SK-N-SH (cell line): ENCODE results near the gene TPSB2. TPM values are rescaled to one million over a fixed set of nuclear protein-coding genes. Genes with fewer than 3 reads are reported as not detected.

Experiments used
- CTCF ChIA-PET: fragments of 300-600, 350-600 bp; formaldehyde crosslinking; extraction: SDS; loops from one replicate; lab custom pipeline; 2021; lab: Yijun Ruan, JAX
- POLR2A ChIA-PET: fragments of 350-600 bp; sonication (Branson Sonifier 250); formaldehyde crosslinking; extraction: SDS; loops from one replicate; lab custom pipeline; 2020; ENCODE audit warnings: antibody characterized with exemption, inconsistent platforms; lab: Yijun Ruan, JAX
- DNase-seq: peaks from one replicate; pipeline ENCODE4 v3.0.0; 2012
- H2AFZ ChIP-seq: fragments of 200-600 bp; sonication (generic); 2 replicates; pipeline ENCODE4 v1.8.1; 2016; ENCODE audit warnings: antibody characterized with exemption, mild to moderate bottlenecking, low read depth
- H3F3A ChIP-seq: fragments of 200-600 bp; sonication (generic); replicated peaks from 2 replicates; pipeline ENCODE3; 2016; ENCODE audit warnings: antibody characterized with exemption, mild to moderate bottlenecking; ENCODE audit not compliant: insufficient read depth
- H3K27ac ChIP-seq, 2 experiments: fragments of 200-500 bp in 1 of 2; fragments of 200-600 bp in 1 of 2; sonication (Bioruptor generic) in 1 of 2; sonication (generic), shearing (Covaris generic) in 1 of 2; 2 replicates each; pipeline versions ENCODE4 v1.5.1 to v1.6.1; 2014 to 2016; ENCODE audit warnings: low read depth in 2 of 2, inconsistent platforms in 1 of 2, low read length in 1 of 2, mild to moderate bottlenecking in 1 of 2, mixed read lengths in 1 of 2
- H3K27me3 ChIP-seq: fragments of 200-600 bp; sonication (generic), shearing (Covaris generic); 2 replicates; pipeline ENCODE4 v1.6.1; 2016; ENCODE audit warnings: mixed run types; ENCODE audit not compliant: insufficient read depth
- H3K36me3 ChIP-seq, 2 experiments: fragments of 200-500 bp in 1 of 2; fragments of 200-600 bp in 1 of 2; sonication (Bioruptor generic) in 1 of 2; sonication (generic) in 1 of 2; replicated peaks in 1 of 2; 2 replicates each; pipeline versions ENCODE3 to v1.5.1; 2014 to 2016; ENCODE audit warnings: low read length in 1 of 2, mild to moderate bottlenecking in 1 of 2; ENCODE audit not compliant: insufficient read depth in 2 of 2, control insufficient read depth in 1 of 2
- H3K4me1 ChIP-seq, 2 experiments: fragments of 200-500 bp in 1 of 2; fragments of 200-600 bp in 1 of 2; sonication (Bioruptor generic) in 1 of 2; sonication (generic), shearing (Covaris generic) in 1 of 2; 2 replicates each; pipeline versions ENCODE4 v1.5.1 to v1.6.1; 2014 to 2016; ENCODE audit warnings: low read depth in 1 of 2, low read length in 1 of 2, mixed run types in 1 of 2; ENCODE audit not compliant: insufficient read depth in 2 of 2, control insufficient read depth in 1 of 2
- H3K4me2 ChIP-seq: fragments of 200-600 bp; sonication (generic), shearing (Covaris generic); 2 replicates; pipeline ENCODE4 v1.6.1; 2017; ENCODE audit warnings: mixed run types
- H3K4me3 ChIP-seq, 2 experiments: fragments of 200-500 bp in 1 of 2; fragments of 200-600 bp in 1 of 2; sonication (Bioruptor generic) in 1 of 2; sonication (generic), shearing (Covaris generic) in 1 of 2; 2 replicates each; pipeline versions ENCODE4 v1.5.1 to v1.8.1; 2014 to 2016; ENCODE audit warnings: low read depth in 2 of 2, inconsistent platforms in 1 of 2, low read length in 1 of 2, mild to moderate bottlenecking in 1 of 2, mixed read lengths in 1 of 2, moderate library complexity in 1 of 2
- H3K79me2 ChIP-seq: fragments of 200-600 bp; sonication (generic); 2 replicates; pipeline ENCODE4 v1.8.1; 2017; ENCODE audit warnings: mild to moderate bottlenecking; ENCODE audit not compliant: insufficient read depth
- H3K9ac ChIP-seq: fragments of 200-600 bp; sonication (generic); 2 replicates; pipeline ENCODE4 v1.6.1; 2017; ENCODE audit warnings: mixed run types
- H3K9me2 ChIP-seq: fragments of 200-600 bp; sonication (generic); 2 replicates; pipeline ENCODE4 v1.6.1; 2017; ENCODE audit warnings: mixed run types
- H3K9me3 ChIP-seq: fragments of 200-600 bp; sonication (generic); 2 replicates; pipeline ENCODE4 v1.6.1; 2017; ENCODE audit warnings: mixed run types, mild to moderate bottlenecking, moderate library complexity
- H4K20me1 ChIP-seq: fragments of 200-600 bp; sonication (generic); 2 replicates; pipeline ENCODE4 v1.6.1; 2017; ENCODE audit warnings: mild to moderate bottlenecking, mixed run types; ENCODE audit not compliant: insufficient read depth
- CHD2 ChIP-seq: fragments of 150-350 bp; IDR thresholded peaks from 2 replicates; pipeline ENCODE4 v1.6.1; 2018; ENCODE audit warnings: low read length; ENCODE audit not compliant: partially characterized antibody
- GATA2 ChIP-seq: sonication (generic); formaldehyde crosslinking; IDR thresholded peaks from 2 replicates; pipeline ENCODE4 v1.5.0; 2020; ENCODE audit warnings: mild to moderate bottlenecking, missing genetic modification reagents
- NFIC ChIP-seq: IDR thresholded peaks from 2 replicates; pipeline ENCODE4 v1.4.0; 2012; ENCODE audit warnings: borderline replicate concordance
- POLR2AphosphoS5 ChIP-seq: IDR thresholded peaks from 2 replicates; pipeline ENCODE4 v1.6.1; 2012; ENCODE audit warnings: low read depth, low read length
- RCOR1 ChIP-seq: fragments of 150-350 bp; IDR thresholded peaks from 2 replicates; pipeline ENCODE4 v1.6.1; 2017; ENCODE audit warnings: antibody characterized with exemption, low read length
- RFX5 ChIP-seq: IDR thresholded peaks from 2 replicates; pipeline ENCODE4 v1.6.1; 2012; ENCODE audit warnings: mild to moderate bottlenecking, improper control_type of control experiment, low read length
- YY1 ChIP-seq: IDR thresholded peaks from 2 replicates; pipeline ENCODE4 v1.4.0; 2012; ENCODE audit warnings: low read depth, mild to moderate bottlenecking
- WGBS: methylation state at CpG from one replicate; pipeline ENCODE4 v1.1.6; 2017; ENCODE audit warnings: low lambda C conversion rate; 5-methylcytosine and 5-hydroxymethylcytosine counted together
- polyA plus RNA-seq, 3 experiments: library from polyadenylated mRNA; depleted of rRNA; stranded (reverse); fragments of >200 nt; gene quantifications; 2 replicates each; pipeline ENCODE4 v1.2.3, GENCODE V29; 2012
- TF ChIP-seq, protein P1 (sequence below): IDR thresholded peaks from 2 replicates; pipeline ENCODE4 v1.6.1; 2012; ENCODE audit warnings: mild to moderate bottlenecking, low read depth, low read length, moderate library complexity
- TF ChIP-seq, protein P2 (sequence below): fragments of 200-600 bp; sonication (generic); IDR thresholded peaks from 2 replicates; pipeline ENCODE4 v1.6.1; 2017; ENCODE audit warnings: antibody characterized with exemption, mild to moderate bottlenecking, moderate library complexity
- TF ChIP-seq, protein P3 (sequence below): IDR thresholded peaks from 2 replicates; pipeline ENCODE4; 2012

Gene TPSB2
- polyA plus RNA-seq, 1 of the 3 experiments (the other 2 are of a cell fraction): not detected

DNA sequence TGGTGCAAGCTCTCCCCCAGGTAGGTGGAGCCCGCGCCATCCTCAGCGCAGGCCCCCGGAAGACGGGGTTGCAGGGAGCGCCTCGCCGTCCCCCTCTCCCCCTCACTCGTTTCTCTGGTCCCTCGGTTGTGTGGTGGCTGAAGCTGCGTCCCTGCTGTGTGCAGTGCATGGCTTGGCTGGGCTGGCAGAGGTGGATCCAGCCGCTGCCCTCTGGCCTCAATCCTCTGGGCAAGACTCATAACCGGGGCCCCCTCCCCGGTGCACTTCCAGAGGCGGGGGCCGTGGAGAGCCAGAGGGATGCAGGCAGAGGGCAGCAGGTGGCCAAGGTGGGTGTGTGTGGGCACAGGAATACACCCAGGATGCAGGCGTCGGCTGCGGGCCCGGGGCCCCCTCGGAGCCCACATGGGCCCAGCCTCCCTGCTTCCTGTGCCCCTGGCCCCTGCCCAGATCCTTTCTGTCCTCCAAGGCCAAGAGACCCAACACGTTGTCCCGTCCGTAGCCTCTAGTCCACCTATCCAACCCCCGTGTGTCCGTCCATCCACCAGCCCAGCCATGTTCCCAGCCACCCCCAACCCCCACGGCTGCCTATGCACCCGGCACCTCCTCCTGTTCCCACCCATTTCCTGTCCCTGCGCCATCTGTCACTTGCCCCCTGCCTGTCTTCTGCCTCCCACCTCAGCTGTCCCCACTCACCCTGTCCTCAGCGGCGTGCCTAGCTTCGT, 14.2 kb downstream of the TPSB2 start:
- Histone ChIP-seq H3K79me2 (no peaks in the 10 kb centered on the region), H3K4me3 (no peak overlapping the region), H3K9ac (no peak overlapping the region), H3K27ac (no peak overlapping the region), H3F3A (no peaks in the 10 kb centered on the region), H2AFZ (no peak overlapping the region), H3K4me2 (no peak overlapping the region), H4K20me1 (no peaks in the 10 kb centered on the region), H3K27me3 (peaks cover 88% of the 10 kb centered on the region), H3K36me3 (no peaks in the 10 kb centered on the region), H3K9me3 (no peaks in the 10 kb centered on the region), H3K9me2 (no peaks in the 10 kb centered on the region), H3K4me1 (no peaks in the 10 kb centered on the region)
- no peak for DNase-seq
- TF ChIP-seq, protein P1, sequence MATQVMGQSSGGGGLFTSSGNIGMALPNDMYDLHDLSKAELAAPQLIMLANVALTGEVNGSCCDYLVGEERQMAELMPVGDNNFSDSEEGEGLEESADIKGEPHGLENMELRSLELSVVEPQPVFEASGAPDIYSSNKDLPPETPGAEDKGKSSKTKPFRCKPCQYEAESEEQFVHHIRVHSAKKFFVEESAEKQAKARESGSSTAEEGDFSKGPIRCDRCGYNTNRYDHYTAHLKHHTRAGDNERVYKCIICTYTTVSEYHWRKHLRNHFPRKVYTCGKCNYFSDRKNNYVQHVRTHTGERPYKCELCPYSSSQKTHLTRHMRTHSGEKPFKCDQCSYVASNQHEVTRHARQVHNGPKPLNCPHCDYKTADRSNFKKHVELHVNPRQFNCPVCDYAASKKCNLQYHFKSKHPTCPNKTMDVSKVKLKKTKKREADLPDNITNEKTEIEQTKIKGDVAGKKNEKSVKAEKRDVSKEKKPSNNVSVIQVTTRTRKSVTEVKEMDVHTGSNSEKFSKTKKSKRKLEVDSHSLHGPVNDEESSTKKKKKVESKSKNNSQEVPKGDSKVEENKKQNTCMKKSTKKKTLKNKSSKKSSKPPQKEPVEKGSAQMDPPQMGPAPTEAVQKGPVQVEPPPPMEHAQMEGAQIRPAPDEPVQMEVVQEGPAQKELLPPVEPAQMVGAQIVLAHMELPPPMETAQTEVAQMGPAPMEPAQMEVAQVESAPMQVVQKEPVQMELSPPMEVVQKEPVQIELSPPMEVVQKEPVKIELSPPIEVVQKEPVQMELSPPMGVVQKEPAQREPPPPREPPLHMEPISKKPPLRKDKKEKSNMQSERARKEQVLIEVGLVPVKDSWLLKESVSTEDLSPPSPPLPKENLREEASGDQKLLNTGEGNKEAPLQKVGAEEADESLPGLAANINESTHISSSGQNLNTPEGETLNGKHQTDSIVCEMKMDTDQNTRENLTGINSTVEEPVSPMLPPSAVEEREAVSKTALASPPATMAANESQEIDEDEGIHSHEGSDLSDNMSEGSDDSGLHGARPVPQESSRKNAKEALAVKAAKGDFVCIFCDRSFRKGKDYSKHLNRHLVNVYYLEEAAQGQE: no peak
- TF ChIP-seq CHD2 (no peak), GATA2 (no peak), POLR2AphosphoS5 (no peak), RCOR1 (no peak), RFX5 (no peak)
- TF ChIP-seq, protein P2, sequence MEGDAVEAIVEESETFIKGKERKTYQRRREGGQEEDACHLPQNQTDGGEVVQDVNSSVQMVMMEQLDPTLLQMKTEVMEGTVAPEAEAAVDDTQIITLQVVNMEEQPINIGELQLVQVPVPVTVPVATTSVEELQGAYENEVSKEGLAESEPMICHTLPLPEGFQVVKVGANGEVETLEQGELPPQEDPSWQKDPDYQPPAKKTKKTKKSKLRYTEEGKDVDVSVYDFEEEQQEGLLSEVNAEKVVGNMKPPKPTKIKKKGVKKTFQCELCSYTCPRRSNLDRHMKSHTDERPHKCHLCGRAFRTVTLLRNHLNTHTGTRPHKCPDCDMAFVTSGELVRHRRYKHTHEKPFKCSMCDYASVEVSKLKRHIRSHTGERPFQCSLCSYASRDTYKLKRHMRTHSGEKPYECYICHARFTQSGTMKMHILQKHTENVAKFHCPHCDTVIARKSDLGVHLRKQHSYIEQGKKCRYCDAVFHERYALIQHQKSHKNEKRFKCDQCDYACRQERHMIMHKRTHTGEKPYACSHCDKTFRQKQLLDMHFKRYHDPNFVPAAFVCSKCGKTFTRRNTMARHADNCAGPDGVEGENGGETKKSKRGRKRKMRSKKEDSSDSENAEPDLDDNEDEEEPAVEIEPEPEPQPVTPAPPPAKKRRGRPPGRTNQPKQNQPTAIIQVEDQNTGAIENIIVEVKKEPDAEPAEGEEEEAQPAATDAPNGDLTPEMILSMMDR: no peak
- TF ChIP-seq, protein P3, sequence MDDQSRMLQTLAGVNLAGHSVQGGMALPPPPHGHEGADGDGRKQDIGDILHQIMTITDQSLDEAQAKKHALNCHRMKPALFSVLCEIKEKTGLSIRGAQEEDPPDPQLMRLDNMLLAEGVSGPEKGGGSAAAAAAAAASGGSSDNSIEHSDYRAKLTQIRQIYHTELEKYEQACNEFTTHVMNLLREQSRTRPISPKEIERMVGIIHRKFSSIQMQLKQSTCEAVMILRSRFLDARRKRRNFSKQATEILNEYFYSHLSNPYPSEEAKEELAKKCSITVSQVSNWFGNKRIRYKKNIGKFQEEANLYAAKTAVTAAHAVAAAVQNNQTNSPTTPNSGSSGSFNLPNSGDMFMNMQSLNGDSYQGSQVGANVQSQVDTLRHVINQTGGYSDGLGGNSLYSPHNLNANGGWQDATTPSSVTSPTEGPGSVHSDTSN: no peak
- ChIA-PET POLR2A (no interaction called here), CTCF (interaction anchor here (1.0 to 1.2 kb wide), 3 partner anchors 11 to 71 kb away, joined by 3 to 5 read pairs (median 3); no protein-coding TSS in a partner anchor)
- 51% methylated on average over 13 of the region's 32 CpGs for WGBS

DNA sequence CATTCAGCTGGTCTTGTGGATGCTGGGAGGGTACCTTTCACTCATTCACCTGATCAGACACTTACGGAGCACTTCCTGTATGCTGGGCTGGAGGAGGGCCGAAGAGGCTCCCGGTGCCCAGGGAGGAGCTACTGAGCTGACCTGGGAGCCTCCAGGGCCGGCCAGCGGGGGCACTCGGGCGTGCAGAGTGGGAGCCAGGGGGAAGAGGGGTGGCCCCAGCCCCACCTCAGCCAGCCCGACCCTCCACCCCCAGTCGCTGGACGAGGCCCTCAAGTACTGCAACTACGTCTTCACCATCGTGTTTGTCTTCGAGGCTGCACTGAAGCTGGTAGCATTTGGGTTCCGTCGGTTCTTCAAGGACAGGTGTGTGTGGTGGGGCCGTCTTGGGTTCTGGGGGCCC, 15.3 kb downstream of the TPSB2 start:
- Histone ChIP-seq H3K4me2 (no peak overlapping the region), H3K36me3 (no peaks in the 10 kb centered on the region), H3K9me2 (no peaks in the 10 kb centered on the region), H3K4me3 (no peak overlapping the region), H3F3A (no peaks in the 10 kb centered on the region), H2AFZ (no peak overlapping the region), H3K4me1 (no peaks in the 10 kb centered on the region), H3K79me2 (no peaks in the 10 kb centered on the region), H4K20me1 (no peaks in the 10 kb centered on the region), H3K27ac (no peak overlapping the region), H3K9ac (no peak overlapping the region), H3K27me3 (peaks cover 79% of the 10 kb centered on the region), H3K9me3 (no peaks in the 10 kb centered on the region)
- CTCF ChIA-PET: interaction anchor here (0.8 to 1.2 kb wide), 3 partner anchors 9 to 69 kb away, joined by 3 read pairs; no protein-coding TSS in a partner anchor
- TF ChIP-seq YY1: no peak
- TF ChIP-seq NFIC: no peak
- DNase-seq: no peak
- WGBS: 14% methylated on average over 8 of the region's 16 CpGs
- POLR2A ChIA-PET: no interaction called here
